OCI-LY1 (cell line): Measurements from ENCODE around the gene HOXA7.

Experiments
- H2AFZ ChIP-seq: fragments of 200-600 bp; sonication (generic), shearing (Covaris generic); 2 replicates; pipeline ENCODE4 v1.6.0; 2014; ENCODE audit warnings: antibody characterized with exemption, mild to moderate bottlenecking, low read length
- H3F3A ChIP-seq: fragments of 200-600 bp; sonication (generic), shearing (Covaris generic); 2 replicates; pipeline ENCODE4 v1.6.0; 2014; ENCODE audit warnings: mild to moderate bottlenecking, antibody characterized with exemption, low read length, moderate library complexity; ENCODE audit not compliant: insufficient read depth
- H3K27ac ChIP-seq: fragments of 200-600 bp; sonication (generic); 2 replicates; pipeline ENCODE4 v1.5.1; 2014; ENCODE audit warnings: low read length, mixed run types, mild to moderate bottlenecking, low read depth; ENCODE audit not compliant: poor library complexity, severe bottlenecking
- H3K27me3 ChIP-seq: fragments of 200-600 bp; sonication (generic); 2 replicates; pipeline ENCODE4 v1.6.0; 2014; ENCODE audit warnings: antibody characterized with exemption, mild to moderate bottlenecking, low read length, moderate library complexity; ENCODE audit not compliant: insufficient read depth
- H3K36me3 ChIP-seq: fragments of 200-600 bp; sonication (generic); 2 replicates; pipeline ENCODE4 v1.6.1; 2014; ENCODE audit warnings: mild to moderate bottlenecking, antibody characterized with exemption, low read length, moderate library complexity, mixed read lengths; ENCODE audit not compliant: insufficient read depth
- H3K4me1 ChIP-seq: fragments of 200-600 bp; sonication (generic); 2 replicates; pipeline ENCODE4 v1.5.1; 2014; ENCODE audit warnings: mild to moderate bottlenecking, low read length, moderate library complexity; ENCODE audit not compliant: insufficient read depth, severe bottlenecking
- H3K4me2 ChIP-seq: fragments of 200-600 bp; sonication (generic), shearing (Covaris generic); 2 replicates; pipeline ENCODE4 v1.6.1; 2014; ENCODE audit warnings: low read length
- H3K4me3 ChIP-seq: fragments of 200-600 bp; sonication (generic); 2 replicates; pipeline ENCODE4 v1.5.1; 2014; ENCODE audit warnings: low read length, low read depth, mild to moderate bottlenecking, mixed read lengths; ENCODE audit not compliant: poor library complexity, severe bottlenecking
- H3K79me2 ChIP-seq: fragments of 200-600 bp; shearing (Covaris generic); 2 replicates; pipeline ENCODE4 v1.6.1; 2016; ENCODE audit warnings: mixed run types, low read length, mixed read lengths; ENCODE audit not compliant: insufficient read depth
- H3K9ac ChIP-seq: fragments of 200-600 bp; sonication (generic), shearing (Covaris generic); 2 replicates; pipeline ENCODE4 v1.6.1; 2014; ENCODE audit warnings: mild to moderate bottlenecking, low read length, mixed read lengths
- H3K9me2 ChIP-seq: fragments of 200-600 bp; sonication (generic), shearing (Covaris generic); 2 replicates; pipeline ENCODE4 v1.6.1; 2014; ENCODE audit warnings: low read depth, mild to moderate bottlenecking, low read length, mixed read lengths
- H3K9me3 ChIP-seq: fragments of 200-600 bp; shearing (Covaris generic); 2 replicates; pipeline ENCODE4 v1.6.1; 2014; ENCODE audit warnings: low read length, mixed read lengths
- H4K20me1 ChIP-seq: fragments of 200-600 bp; sonication (generic), shearing (Covaris generic); 2 replicates; pipeline ENCODE4 v1.6.0; 2016; ENCODE audit warnings: mild to moderate bottlenecking, low read length; ENCODE audit not compliant: insufficient read depth
- EZH2 ChIP-seq: fragments of 200-600 bp; sonication (generic), shearing (Covaris generic); IDR thresholded peaks from 2 replicates; pipeline ENCODE4 v1.8.0; 2017; ENCODE audit warnings: borderline replicate concordance, mixed run types, mild to moderate bottlenecking, antibody characterized with exemption, low read length, moderate library complexity, mixed read lengths
- TF ChIP-seq, protein P1 (sequence below): fragments of 200-600 bp; sonication (generic), shearing (Covaris generic); IDR thresholded peaks from 2 replicates; pipeline ENCODE4 v1.5.1; 2017; ENCODE audit warnings: mild to moderate bottlenecking, antibody characterized with exemption, low read length, moderate library complexity, mixed read lengths

HOXA7 gene

GRCh38 chr7:27142580-27143022 lies 13.9 kb downstream of the HOXA7 start:
- peaks cover 4% of the 10 kb centered on the region; the same call in 1 of the 2 replicates for H3K27me3 ChIP-seq
- H3K9me2 ChIP-seq: no peaks in the 10 kb centered on the region
- H3K4me2 ChIP-seq: peak overlapping the region; percentile 82
- peaks cover 29% of the 10 kb centered on the region for H3K4me1 ChIP-seq
- no peaks in the 10 kb centered on the region for H3K36me3 ChIP-seq
- no peaks in the 10 kb centered on the region for H4K20me1 ChIP-seq
- H3K9me3 ChIP-seq: no peaks in the 10 kb centered on the region
- no peaks in the 10 kb centered on the region for H3K79me2 ChIP-seq
- TF ChIP-seq, protein P1, sequence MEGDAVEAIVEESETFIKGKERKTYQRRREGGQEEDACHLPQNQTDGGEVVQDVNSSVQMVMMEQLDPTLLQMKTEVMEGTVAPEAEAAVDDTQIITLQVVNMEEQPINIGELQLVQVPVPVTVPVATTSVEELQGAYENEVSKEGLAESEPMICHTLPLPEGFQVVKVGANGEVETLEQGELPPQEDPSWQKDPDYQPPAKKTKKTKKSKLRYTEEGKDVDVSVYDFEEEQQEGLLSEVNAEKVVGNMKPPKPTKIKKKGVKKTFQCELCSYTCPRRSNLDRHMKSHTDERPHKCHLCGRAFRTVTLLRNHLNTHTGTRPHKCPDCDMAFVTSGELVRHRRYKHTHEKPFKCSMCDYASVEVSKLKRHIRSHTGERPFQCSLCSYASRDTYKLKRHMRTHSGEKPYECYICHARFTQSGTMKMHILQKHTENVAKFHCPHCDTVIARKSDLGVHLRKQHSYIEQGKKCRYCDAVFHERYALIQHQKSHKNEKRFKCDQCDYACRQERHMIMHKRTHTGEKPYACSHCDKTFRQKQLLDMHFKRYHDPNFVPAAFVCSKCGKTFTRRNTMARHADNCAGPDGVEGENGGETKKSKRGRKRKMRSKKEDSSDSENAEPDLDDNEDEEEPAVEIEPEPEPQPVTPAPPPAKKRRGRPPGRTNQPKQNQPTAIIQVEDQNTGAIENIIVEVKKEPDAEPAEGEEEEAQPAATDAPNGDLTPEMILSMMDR: no peak
- TF ChIP-seq EZH2: no peak
- H3K9ac ChIP-seq: peak overlapping the region; percentile 47; the same call in 1 of the 2 replicates
- H3K27ac ChIP-seq: no peak overlapping the region
- no peak overlapping the region for H2AFZ ChIP-seq
- no peaks in the 10 kb centered on the region for H3F3A ChIP-seq
- H3K4me3 ChIP-seq: peak overlapping the region; percentile 67

DNA sequence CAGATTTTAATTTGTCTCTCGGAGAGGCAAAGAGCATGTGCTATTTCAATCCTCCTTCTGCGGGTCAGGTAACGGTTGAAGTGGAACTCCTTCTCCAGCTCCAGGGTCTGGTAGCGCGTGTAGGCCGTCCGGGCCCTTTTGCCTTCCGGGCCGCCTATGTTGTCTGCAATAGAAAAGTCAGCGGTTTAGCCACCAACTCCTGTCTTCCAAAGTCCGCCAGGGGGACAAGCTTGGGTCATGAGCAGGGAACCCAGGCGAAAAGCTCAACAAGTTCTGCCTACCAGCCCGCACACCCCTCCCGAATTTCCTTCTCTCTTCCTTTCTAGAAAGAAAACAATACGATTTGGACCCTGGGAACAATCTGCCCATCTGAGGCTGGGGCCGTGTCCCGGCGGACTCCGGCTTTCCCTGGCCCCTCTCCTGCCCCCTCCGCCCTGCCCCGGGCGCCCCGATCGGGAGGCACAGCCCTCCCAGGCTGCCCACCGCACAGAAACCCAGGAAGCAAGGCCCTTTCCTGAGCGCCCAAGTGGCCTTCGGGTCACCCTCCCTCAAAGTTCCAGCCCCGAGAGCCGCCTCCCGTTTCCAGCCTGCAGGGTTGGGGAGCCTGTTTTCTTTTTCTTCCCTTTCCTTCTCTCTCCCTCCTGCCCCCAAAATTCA lies 14.4 kb downstream of the HOXA7 start:
- no peak overlapping the region for H3K9ac ChIP-seq
- H3F3A ChIP-seq: no peaks in the 10 kb centered on the region
- no peak overlapping the region for H3K4me3 ChIP-seq
- no peaks in the 10 kb centered on the region for H3K36me3 ChIP-seq
- no peaks in the 10 kb centered on the region; the same call in 1 of the 2 replicates for H3K27me3 ChIP-seq
- H3K4me2 ChIP-seq: peak overlapping the region; percentile 82; the same call in 1 of the 2 replicates
- peaks cover 24% of the 10 kb centered on the region for H3K4me1 ChIP-seq
- H3K27ac ChIP-seq: no peak overlapping the region
- H3K9me2 ChIP-seq: no peaks in the 10 kb centered on the region
- H3K79me2 ChIP-seq: no peaks in the 10 kb centered on the region
- TF ChIP-seq, protein P1: no peak
- no peak for TF ChIP-seq EZH2
- no peak overlapping the region for H2AFZ ChIP-seq
- no peaks in the 10 kb centered on the region for H3K9me3 ChIP-seq
- no peaks in the 10 kb centered on the region for H4K20me1 ChIP-seq

DNA sequence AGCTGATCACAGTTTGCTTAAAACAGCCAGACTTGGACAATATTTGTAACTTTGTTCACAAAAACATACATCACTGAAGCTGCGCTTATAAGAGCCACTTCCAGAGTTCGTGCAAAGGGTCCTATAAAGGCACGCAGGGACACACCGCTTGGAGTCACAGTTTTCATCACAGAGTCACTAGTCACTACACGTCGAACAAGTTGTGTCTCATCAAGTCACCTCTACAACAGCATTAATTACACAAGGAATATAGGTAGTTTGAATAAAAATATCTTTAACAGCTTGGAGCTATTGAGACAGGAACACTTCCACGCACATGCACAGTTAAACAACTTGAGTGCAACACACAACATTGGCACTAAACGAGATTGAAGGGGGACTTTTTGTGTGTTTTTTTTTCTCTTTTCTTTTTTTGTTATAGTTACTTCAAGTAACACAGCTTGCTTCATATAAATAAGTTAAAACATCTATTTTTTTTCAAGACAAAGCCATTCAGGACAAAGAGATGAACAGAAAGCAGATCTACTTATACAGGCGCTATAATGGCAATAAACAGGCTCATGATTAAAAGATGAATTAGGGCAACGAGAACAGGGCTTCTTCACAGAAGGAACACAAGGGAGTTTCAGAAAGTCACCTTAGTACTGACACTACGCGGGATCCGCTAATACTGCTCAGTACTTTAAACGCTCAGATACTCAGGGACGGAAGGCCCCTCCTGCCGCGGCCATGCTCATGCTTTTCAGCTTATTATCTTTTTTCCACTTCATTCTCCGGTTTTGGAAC lies 15.1 kb downstream of the HOXA7 start:
- no peak for TF ChIP-seq EZH2
- TF ChIP-seq, protein P1: no peak
- Histone ChIP-seq H3F3A (no peaks in the 10 kb centered on the region), H3K36me3 (no peaks in the 10 kb centered on the region), H2AFZ (no peak overlapping the region), H3K27ac (no peak overlapping the region), H3K9me2 (no peaks in the 10 kb centered on the region), H3K9ac (no peak overlapping the region), H3K4me3 (no peak overlapping the region), H3K4me2 (no peak overlapping the region), H4K20me1 (no peaks in the 10 kb centered on the region), H3K4me1 (peaks cover 24% of the 10 kb centered on the region), H3K79me2 (no peaks in the 10 kb centered on the region), H3K27me3 (no peaks in the 10 kb centered on the region; the same call in 1 of the 2 replicates), H3K9me3 (no peaks in the 10 kb centered on the region)
